AG04450 (cell line): Measurements from ENCODE around the gene RIC3. TPM values are rescaled to one million over a fixed set of nuclear protein-coding genes. Genes with fewer than 3 reads are reported as not detected.
A peak's percentile ranks its signal among the peaks of the same experiment; 100 is the strongest.

Source experiments
- CTCF ChIA-PET: fragments of 300-600, 350-600 bp; formaldehyde crosslinking; extraction: SDS; loops from one replicate; lab custom pipeline; 2022; ENCODE audit warnings: antibody characterized with exemption, inconsistent platforms; lab: Charles Lee
- POLR2A ChIA-PET: fragments of 350-600 bp; formaldehyde crosslinking; extraction: SDS; loops from one replicate; lab custom pipeline; 2021; ENCODE audit warnings: antibody characterized with exemption, inconsistent platforms; lab: Yijun Ruan, JAX
- DNase-seq: peaks from one replicate; pipeline ENCODE4 v3.0.0-alpha.2; 2011; ENCODE audit warnings: low read depth, low spot score
- H3K27ac ChIP-seq: one replicate; pipeline ENCODE4 v1.5.1; 2012; ENCODE audit warnings: low read depth, low read length, control low read depth
- H3K27me3 ChIP-seq: one replicate; pipeline ENCODE4 v1.6.0; 2012; ENCODE audit warnings: low read length; ENCODE audit not compliant: control insufficient read depth, insufficient read depth
- H3K4me3 ChIP-seq: 2 replicates; pipeline ENCODE4 v1.5.1; 2011; ENCODE audit warnings: mild to moderate bottlenecking, low read depth, low read length, control low read depth
- H3K9me3 ChIP-seq: 2 replicates; pipeline ENCODE4 v1.5.1; 2012; ENCODE audit warnings: low read length; ENCODE audit not compliant: control insufficient read depth, insufficient read depth
- CTCF ChIP-seq: IDR thresholded peaks from 2 replicates; pipeline ENCODE4 v1.5.1; 2011; ENCODE audit warnings: low read depth, low read length, control low read depth, inconsistent platforms
- polyA plus RNA-seq: library from polyadenylated mRNA; depleted of rRNA; stranded (reverse); fragments of >200 nt; gene quantifications from 2 replicates; pipeline ENCODE4 v1.2.3, GENCODE V29; 2011

The RIC3 gene
- polyA plus RNA-seq, 1 experiment, result not detected

DNA sequence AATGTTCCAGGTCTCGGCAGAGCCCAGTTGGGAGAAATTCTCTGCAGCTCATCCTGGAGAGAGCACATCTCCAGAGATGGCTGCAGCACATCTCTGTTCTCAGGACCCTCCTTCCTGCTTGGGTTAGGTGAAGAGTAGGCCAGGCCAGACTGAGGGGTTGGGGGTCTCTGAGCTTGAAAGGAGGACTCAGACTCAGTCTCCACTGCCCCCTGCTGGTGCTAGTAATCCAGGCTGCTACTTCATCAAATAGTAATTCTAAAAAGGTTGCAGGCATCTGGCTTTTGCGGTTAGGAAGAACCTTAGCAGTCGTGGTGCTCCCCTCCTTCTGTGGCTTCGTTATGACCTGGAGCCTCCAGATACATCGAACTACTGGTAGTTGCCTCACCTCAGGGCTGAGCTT, 78.1 kb downstream of the RIC3 start:
- peak; percentile 78 for TF ChIP-seq CTCF
- ChIA-PET POLR2A (interaction anchor here (0.5 kb wide), 1 partner anchor 511 kb away, joined by 3 read pairs; no protein-coding TSS in a partner anchor), CTCF (interaction anchor here (0.6 to 21.0 kb wide), 35 partner anchors 9 to 519 kb away, joined by 3 to 992 read pairs (median 7); partner anchors contain the start of gene TUB)
- no peak for DNase-seq
- no peak overlapping the region for H3K4me3 ChIP-seq
- no peaks in the 10 kb centered on the region for H3K27me3 ChIP-seq
- no peaks in the 10 kb centered on the region for H3K9me3 ChIP-seq
- no peak overlapping the region for H3K27ac ChIP-seq

DNA sequence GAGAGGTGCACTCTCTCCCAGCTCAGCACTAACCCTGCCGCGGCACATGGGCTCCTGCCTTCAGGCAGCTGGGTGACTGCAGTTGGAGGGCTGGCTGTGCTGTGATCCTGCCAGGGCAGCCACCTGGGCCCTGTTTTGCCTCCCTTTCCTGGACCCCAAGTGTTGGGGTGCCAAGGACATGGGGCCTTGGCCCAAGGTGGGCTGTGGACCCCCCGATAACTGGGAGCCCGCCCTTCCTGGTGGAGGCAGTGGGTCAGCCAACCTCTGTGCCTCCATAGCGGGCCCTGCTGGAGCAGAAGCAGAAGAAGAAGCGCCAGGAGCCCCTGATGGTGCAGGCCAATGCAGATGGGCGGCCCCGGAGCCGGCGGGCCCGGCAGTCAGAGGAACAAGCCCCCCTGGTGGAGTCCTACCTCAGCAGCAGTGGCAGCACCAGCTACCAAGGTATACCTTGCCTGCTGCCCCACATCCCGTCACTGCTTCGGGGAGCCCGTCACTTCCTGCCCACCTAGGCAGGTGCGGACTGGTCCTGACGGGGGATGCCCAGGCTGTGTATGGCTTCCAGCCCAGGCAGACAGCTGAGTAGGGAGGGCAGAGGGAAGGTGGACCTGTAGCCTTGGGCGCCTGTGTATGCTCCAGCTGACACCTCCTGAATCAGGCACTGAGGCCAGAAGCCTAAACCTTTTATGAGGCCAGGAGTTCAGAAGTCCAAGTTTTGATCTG, 78.9 kb downstream of the RIC3 start:
- Histone ChIP-seq H3K27me3 (no peaks in the 10 kb centered on the region), H3K4me3 (no peak overlapping the region), H3K27ac (no peak overlapping the region), H3K9me3 (no peaks in the 10 kb centered on the region)
- DNase-seq, result no peak
- CTCF ChIA-PET, result interaction anchor here (0.6 to 21.0 kb wide), 32 partner anchors 8 to 518 kb away, joined by 3 to 992 read pairs (median 7); partner anchors contain the start of gene TUB
- POLR2A ChIA-PET, result interaction anchor here (0.5 kb wide), 1 partner anchor 510 kb away, joined by 3 read pairs; no protein-coding TSS in a partner anchor
- no peak for TF ChIP-seq CTCF

DNA sequence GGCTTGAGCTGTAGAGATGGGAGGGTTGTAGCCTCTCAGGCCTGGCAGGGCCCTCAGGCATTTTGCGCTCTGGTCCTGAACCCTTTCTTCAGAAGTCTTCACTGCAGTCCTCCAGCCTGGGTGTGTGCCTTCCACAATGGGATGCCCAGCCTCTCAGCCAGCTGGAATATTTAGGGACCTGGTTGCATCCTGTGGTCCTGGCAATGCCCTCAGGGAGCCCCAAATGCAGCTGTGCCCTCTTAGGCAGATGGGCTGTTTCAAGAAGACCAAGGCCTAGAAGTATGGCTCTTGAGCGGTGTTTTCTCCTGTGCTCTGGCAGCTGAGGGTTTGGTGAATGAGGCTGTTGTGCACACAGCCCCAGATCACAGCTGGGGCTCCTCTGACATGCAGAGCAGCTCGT, 81.1 kb downstream of the RIC3 start:
- POLR2A ChIA-PET, result no interaction called here

GRCh38 chr11:8087185-8087584, 81.6 kb downstream of the RIC3 start:
- TF ChIP-seq CTCF, result peak; percentile 25
- Histone ChIP-seq H3K27ac (no peak overlapping the region), H3K9me3 (no peaks in the 10 kb centered on the region), H3K4me3 (no peak overlapping the region), H3K27me3 (no peaks in the 10 kb centered on the region)
- no peak for DNase-seq
- ChIA-PET POLR2A (no interaction called here), CTCF (interaction anchor here (4.6 to 21.0 kb wide), 3 partner anchors 11 to 80 kb away, joined by 63 to 992 read pairs (median 384); no protein-coding TSS in a partner anchor)

More for the DNA sequence above, 81.1 kb downstream of the RIC3 start:
- Histone ChIP-seq H3K27ac (no peak overlapping the region), H3K27me3 (no peaks in the 10 kb centered on the region), H3K9me3 (no peaks in the 10 kb centered on the region), H3K4me3 (no peak overlapping the region)
- no peak for TF ChIP-seq CTCF
- DNase-seq, result no peak
- CTCF ChIA-PET, result interaction anchor here (4.6 to 21.0 kb wide), 3 partner anchors 11 to 81 kb away, joined by 63 to 992 read pairs (median 384); no protein-coding TSS in a partner anchor

DNA sequence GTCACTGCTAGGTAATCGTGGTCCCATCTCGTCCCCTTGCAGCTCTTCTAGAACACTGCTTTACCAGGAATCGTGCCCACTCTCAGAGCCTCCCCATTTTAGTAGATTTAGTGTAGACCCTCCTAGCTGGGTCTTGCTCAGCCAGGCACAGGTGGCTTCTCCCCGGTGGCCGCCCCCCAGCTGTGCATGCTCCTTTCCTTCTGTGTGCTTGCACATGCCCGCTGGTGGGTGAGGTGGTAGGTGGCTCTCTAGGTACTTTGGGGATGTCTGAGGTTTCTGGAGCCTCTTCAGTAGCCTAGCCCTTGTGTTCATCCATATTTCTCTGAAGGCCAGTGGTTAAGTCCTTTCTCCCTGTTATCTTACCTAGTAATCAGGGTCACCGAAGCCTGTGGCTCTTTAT, 82.3 kb downstream of the RIC3 start:
- no peak for TF ChIP-seq CTCF
- Histone ChIP-seq H3K27ac (no peak overlapping the region), H3K4me3 (no peak overlapping the region), H3K9me3 (no peaks in the 10 kb centered on the region), H3K27me3 (no peaks in the 10 kb centered on the region)
- ChIA-PET CTCF (interaction anchor here (4.6 to 21.0 kb wide), 3 partner anchors 12 to 79 kb away, joined by 63 to 992 read pairs (median 384); no protein-coding TSS in a partner anchor), POLR2A (no interaction called here)
- DNase-seq, result no peak
